BJ (cell line): ENCODE measurements around the gene TCF4. TPM values are rescaled to one million over a fixed set of nuclear protein-coding genes. Genes with fewer than 3 reads are reported as not detected.
A peak's percentile ranks its signal among the peaks of the same experiment; 100 is the strongest.

ENCODE experiments used
- CTCF ChIA-PET: fragments of 350-600 bp; formaldehyde crosslinking; extraction: SDS; loops from one replicate; lab custom pipeline; 2021; ENCODE audit warnings: antibody characterized with exemption, inconsistent platforms; lab: Yijun Ruan, JAX
- POLR2A ChIA-PET: fragments of 300-600 bp; sonication (Branson Sonifier 250); formaldehyde crosslinking; extraction: SDS; loops from one replicate; lab custom pipeline; 2021; ENCODE audit warnings: antibody characterized with exemption; lab: Charles Lee
- DNase-seq: peaks from one replicate; pipeline ENCODE4 v3.0.0-alpha.2; 2011; ENCODE audit warnings: low read depth
- H3K27me3 ChIP-seq: 2 replicates; pipeline ENCODE4 v1.6.0; 2011; ENCODE audit warnings: low read length; ENCODE audit not compliant: control insufficient read depth, insufficient read depth
- H3K36me3 ChIP-seq: 2 replicates; pipeline ENCODE4 v1.5.1; 2011; ENCODE audit warnings: low read length; ENCODE audit not compliant: control insufficient read depth, insufficient read depth
- H3K4me3 ChIP-seq: 2 replicates; pipeline ENCODE4 v1.5.1; 2011; ENCODE audit warnings: low read depth, mild to moderate bottlenecking, control low read depth, low read length
- polyA plus RNA-seq: library from polyadenylated mRNA; depleted of rRNA; stranded (reverse); fragments of >200 nt; gene quantifications from 2 replicates; pipeline ENCODE4 v1.2.3, GENCODE V29; 2011
- TF ChIP-seq, protein P1 (sequence below): IDR thresholded peaks from 2 replicates; pipeline ENCODE4 v1.5.1; 2011; ENCODE audit warnings: low read depth, mild to moderate bottlenecking, control low read depth, inconsistent platforms, low read length, moderate library complexity; ENCODE audit not compliant: insufficient read depth

Gene TCF4
- polyA plus RNA-seq, 1 experiment: 65.8 TPM

GRCh38 chr18:55387139-55387984, 200.6 kb downstream of the TCF4 start:
- TF ChIP-seq, protein P1, sequence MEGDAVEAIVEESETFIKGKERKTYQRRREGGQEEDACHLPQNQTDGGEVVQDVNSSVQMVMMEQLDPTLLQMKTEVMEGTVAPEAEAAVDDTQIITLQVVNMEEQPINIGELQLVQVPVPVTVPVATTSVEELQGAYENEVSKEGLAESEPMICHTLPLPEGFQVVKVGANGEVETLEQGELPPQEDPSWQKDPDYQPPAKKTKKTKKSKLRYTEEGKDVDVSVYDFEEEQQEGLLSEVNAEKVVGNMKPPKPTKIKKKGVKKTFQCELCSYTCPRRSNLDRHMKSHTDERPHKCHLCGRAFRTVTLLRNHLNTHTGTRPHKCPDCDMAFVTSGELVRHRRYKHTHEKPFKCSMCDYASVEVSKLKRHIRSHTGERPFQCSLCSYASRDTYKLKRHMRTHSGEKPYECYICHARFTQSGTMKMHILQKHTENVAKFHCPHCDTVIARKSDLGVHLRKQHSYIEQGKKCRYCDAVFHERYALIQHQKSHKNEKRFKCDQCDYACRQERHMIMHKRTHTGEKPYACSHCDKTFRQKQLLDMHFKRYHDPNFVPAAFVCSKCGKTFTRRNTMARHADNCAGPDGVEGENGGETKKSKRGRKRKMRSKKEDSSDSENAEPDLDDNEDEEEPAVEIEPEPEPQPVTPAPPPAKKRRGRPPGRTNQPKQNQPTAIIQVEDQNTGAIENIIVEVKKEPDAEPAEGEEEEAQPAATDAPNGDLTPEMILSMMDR: no peak
- POLR2A ChIA-PET: no interaction called here
- DNase-seq: no peak
- Histone ChIP-seq H3K36me3 (peaks cover 2% of the 10 kb centered on the region), H3K27me3 (no peaks in the 10 kb centered on the region), H3K4me3 (no peak overlapping the region)
- CTCF ChIA-PET: interaction anchor here (1.2 to 3.1 kb wide), 2 partner anchors 10 to 18 kb away, joined by 3 to 16 read pairs; no protein-coding TSS in a partner anchor

GRCh38 chr18:55386545-55386944, 201.4 kb downstream of the TCF4 start:
- POLR2A ChIA-PET: no interaction called here
- H3K27me3 ChIP-seq: no peaks in the 10 kb centered on the region
- CTCF ChIA-PET: interaction anchor here (1.2 to 3.1 kb wide), 2 partner anchors 11 to 15 kb away, joined by 3 to 16 read pairs; no protein-coding TSS in a partner anchor
- DNase-seq: no peak
- peaks cover 2% of the 10 kb centered on the region for H3K36me3 ChIP-seq
- TF ChIP-seq, protein P1: no peak
- no peak overlapping the region for H3K4me3 ChIP-seq

- TF ChIP-seq, protein P1: no peak
- no peak for DNase-seq
- Histone ChIP-seq H3K27me3 (no peaks in the 10 kb centered on the region), H3K4me3 (no peak overlapping the region), H3K36me3 (peaks cover 2% of the 10 kb centered on the region)
- CTCF ChIA-PET: interaction anchor here (0.9 to 3.1 kb wide), 3 partner anchors 11 to 397 kb away, joined by 3 to 16 read pairs (median 6); no protein-coding TSS in a partner anchor
- POLR2A ChIA-PET: no interaction called here
Observed at GRCh38 chr18:55385770-55386169, 202.2 kb downstream of the TCF4 start.

DNA sequence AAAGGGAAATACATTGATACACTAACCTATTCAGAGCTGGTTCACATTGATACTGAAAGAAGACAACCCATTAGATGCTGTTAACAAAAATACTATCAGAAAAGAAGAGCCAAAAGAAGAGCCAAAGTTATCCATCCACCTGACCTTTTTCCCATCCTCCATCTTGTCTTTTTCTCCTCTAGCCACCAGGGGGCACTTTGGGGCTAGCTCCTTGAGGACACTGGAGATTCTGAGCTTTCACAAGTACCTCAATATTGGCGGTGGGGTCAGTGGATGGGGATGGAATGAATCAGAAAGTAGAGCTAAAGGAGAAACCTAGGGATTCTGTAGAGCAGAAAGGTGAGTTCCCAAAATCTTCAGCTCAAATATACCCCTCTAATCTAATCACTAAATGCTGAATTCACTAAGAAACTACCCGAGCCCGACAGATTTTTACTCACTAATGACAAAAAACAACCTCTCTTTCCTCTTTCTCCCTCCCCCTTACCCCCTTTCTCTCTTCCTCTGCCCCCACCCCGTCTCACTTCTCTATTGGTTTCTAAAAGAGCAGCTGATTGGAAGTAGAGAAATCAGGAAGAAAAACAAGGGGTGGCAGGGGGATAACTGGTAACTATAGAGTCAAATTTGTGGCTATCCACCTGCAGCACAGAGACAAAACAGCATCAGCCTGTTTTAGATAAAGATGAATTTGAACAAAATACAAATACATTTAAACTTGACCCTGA, 203.3 kb downstream of the TCF4 start:
- no peak overlapping the region for H3K4me3 ChIP-seq
- no peak for DNase-seq
- H3K27me3 ChIP-seq: no peaks in the 10 kb centered on the region
- POLR2A ChIA-PET: no interaction called here
- CTCF ChIA-PET: interaction anchor here (0.7 to 1.9 kb wide), 16 partner anchors 10 to 1192 kb away, joined by 3 to 18 read pairs (median 4); no protein-coding TSS in a partner anchor
- TF ChIP-seq, protein P1: peak; percentile 79
- peaks cover 2% of the 10 kb centered on the region for H3K36me3 ChIP-seq

DNA sequence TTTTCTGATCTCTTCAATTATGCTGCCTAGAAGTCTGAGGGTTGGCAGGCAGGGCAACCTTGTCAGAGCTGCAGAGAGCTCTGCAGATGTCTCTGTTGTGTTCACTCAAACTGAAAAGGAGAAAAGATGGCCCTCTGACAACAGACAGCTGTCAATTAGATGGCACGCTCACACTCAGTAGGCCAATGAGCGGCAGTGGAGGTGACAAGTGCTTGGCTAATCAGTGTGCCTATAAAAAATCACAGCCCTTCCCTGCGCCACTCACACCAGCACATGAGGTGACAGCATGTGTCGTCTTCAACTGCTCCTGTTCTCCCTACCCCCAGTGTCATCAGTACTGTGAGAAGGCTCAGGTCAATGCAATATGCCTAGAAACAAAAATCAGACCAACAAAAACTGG, 203.9 kb downstream of the TCF4 start:
- ChIA-PET CTCF (interaction anchor here (0.7 to 1.9 kb wide), 16 partner anchors 10 to 1192 kb away, joined by 3 to 18 read pairs (median 4); no protein-coding TSS in a partner anchor), POLR2A (no interaction called here)
- H3K36me3 ChIP-seq: no peaks in the 10 kb centered on the region
- DNase-seq: no peak
- H3K4me3 ChIP-seq: no peak overlapping the region
- TF ChIP-seq, protein P1: no peak
- no peaks in the 10 kb centered on the region for H3K27me3 ChIP-seq
